Measurements from ENCODE around the gene LRRC34.

GRCh38 chr3:169777822-169778221, 34.9 kb downstream of the LRRC34 start:
- no peak for TF ChIP-seq EZH2 (IDR thresholded peaks at IDR 0.05; ENCODE audit: insufficient read depth, poor library complexity, severe bottlenecking)
- no peak for TF ChIP-seq EZH2phosphoT487 (IDR thresholded peaks at IDR 0.05; ENCODE audit: insufficient read depth, low read depth)
